Umbilical cord (tissue), 2 donors: ENCODE results near the gene ULK4. TPM values are rescaled to one million over a fixed set of nuclear protein-coding genes. Genes with fewer than 3 reads are reported as not detected.
A peak's percentile ranks its signal among the peaks of the same experiment; 100 is the strongest.

Experiments
- DNase-seq: peaks from one replicate; pipeline ENCODE4 v3.0.0-alpha.2; 2015; ENCODE audit warnings: low spot score
- total RNA-seq: library from RNA; depleted of rRNA; stranded (reverse); fragments of >200 nt; gene quantifications from one replicate; pipeline ENCODE4 v1.2.3, GENCODE V29; 2014; ENCODE audit warnings: low replicate concordance; ENCODE audit not compliant: insufficient read depth

Gene ULK4
- total RNA-seq, 1 donor from 2014 or later, result 76.8 TPM

DNA sequence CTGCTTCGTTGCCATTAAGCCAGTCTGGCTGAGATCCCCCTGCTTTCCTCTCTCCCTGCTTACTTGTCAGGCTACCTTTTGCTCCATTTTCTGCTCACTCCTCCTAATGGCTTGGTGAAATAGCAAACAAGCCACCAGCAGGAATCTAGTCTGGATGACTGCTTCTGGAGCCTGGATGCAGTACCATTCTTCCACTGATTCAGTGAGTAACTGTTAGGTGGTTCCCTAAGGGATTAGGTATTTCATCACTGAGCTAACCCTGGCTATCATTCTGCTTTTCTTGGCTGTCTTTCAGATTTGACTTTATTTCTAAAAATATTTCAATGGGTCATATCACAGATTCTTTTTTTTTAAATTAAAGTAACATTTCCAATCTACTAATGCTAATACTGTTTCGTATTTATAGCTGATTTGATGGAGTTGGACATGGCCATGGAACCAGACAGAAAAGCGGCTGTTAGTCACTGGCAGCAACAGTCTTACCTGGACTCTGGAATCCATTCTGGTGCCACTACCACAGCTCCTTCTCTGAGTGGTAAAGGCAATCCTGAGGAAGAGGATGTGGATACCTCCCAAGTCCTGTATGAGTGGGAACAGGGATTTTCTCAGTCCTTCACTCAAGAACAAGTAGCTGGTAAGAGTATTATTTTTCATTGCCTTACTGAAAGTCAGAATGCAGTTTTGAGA lies 737.6 kb downstream of the ULK4 start:
- DNase-seq, result peak; percentile 77

DNA sequence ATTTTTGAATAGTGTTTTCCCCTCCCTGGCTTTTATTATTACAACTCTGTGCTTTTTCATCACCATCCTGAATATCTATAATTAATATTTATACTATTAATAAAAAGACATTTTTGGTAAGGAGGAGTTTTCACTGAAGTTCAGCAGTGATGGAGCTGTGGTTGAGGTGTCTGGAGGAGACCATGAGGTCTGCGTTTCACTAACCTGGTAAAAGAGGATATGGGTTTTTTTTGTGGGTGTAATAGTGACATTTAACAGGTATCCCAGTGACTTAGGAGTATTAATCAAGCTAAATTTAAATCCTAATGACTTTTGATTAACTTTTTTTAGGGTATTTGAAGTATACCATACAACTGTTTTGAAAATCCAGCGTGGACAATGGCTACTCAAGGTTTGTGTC lies 738.2 kb downstream of the ULK4 start:
- DNase-seq, result no peak

DNA sequence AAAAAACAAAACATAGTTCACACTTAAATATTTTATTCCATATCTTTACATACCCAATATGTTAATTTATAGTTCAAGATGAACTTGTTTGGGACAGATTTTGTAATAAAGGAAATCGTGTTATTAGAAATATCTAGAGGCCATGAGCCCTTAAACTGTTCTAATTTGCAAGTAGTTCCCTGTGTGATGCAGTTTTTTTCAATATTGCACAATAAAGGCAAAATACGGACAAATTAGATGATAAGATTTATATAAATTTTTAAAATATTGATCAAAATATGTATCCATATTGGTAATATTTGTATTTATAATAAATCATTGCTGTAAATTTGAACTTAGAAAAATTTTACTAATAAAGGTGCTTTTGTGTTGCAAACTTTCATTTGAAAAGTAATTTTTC lies 738.8 kb downstream of the ULK4 start:
- no peak for DNase-seq

GRCh38 chr3:41222501-41222900 lies 739.4 kb downstream of the ULK4 start:
- no peak for DNase-seq

DNA sequence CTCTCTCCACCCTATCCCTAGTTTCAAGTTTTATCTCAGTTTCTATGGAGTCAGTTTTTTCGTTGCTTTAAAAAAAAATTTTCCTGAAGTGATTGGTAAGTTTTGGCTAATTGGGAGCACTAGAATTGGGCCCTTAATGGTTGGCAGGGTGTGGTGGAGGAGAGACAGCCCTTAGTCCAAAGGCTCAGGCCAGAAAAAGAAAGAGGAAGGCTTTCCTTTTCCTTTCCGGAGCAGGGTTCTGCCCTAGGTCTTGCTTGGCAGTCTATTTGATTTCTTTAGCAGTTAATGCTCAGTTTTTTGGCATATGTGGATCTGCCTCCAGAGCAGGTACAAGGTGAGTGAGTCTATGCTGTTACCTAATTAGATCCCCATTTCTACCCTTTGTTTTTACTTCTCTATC lies 739.9 kb downstream of the ULK4 start:
- DNase-seq, result no peak

DNA sequence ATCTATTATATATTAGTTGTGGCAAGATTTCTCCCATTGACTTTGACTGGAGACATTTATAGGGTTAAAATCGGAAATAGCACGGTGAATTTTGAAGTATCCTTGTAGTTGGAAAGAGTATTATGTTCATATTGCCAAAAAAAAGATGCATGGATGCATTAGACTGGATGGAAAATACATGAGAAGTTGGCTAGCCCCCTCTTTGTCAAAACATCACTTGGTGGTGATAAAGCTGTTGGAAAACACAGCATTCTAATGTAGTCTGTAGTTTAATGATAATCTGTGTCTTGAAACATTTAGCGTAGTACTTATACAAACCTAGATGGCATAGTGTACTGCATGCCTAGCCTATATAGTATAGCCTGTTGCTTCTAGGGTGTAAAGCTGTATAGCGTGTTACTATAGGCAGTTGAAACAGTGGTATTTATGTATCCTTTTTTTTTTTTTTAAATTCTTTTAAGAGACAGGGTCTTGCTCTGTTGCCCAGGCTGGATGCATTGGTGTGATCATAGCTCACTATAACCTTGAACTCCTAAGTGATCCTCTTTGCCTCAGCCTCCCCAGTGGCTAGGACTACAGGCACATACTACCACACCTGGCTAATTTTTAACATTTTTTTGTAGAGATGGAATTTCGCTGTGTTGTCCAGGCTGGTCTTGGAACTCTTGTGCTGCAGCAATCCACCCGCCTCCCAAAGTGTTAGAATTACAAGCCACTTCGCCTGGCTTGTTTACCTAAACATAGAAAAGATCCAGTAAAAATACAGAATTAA lies 740.8 kb downstream of the ULK4 start:
- no peak for DNase-seq

DNA sequence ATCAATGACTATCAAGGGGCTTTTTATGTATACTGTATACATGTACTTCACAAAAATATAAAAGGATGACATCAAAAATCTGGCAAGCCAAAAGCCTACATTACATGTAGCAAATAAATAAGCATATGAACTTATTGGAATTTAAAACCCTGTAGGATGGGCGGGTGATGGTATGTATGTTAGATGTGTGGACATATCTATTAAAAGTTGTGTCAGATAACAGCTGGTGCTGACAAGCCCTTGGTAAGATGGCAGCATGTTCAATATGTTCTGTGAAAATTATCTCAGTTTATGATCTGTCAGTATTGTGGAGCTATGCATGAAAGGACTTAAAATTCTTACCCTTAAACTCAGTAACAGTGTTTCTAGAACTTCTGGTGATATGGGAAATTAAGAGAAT lies 742.5 kb downstream of the ULK4 start:
- no peak for DNase-seq

DNA sequence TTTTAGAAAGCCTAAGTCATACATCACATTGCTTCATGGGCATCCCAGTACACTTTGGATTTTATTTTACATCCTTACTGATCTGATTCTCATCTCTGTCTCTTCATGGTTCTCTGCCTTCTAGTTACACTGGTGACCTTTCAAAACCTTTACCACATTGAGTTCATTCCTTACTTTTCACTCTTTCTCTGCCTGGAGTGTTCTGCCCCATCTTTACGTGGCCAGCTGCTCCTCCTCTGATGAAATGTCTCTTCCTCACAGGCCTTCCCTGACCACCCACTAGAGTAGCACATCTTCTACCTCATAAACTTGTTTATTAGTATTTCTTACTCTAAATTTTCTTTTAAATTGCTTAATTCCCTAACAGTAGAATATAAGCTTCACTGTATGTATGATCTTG lies 744.9 kb downstream of the ULK4 start:
- DNase-seq, result no peak

GRCh38 chr3:41216422-41216821 lies 745.5 kb downstream of the ULK4 start:
- no peak for DNase-seq

- peak; percentile 56 for DNase-seq
Observed at GRCh38 chr3:41213588-41213987, 748.3 kb downstream of the ULK4 start.

DNA sequence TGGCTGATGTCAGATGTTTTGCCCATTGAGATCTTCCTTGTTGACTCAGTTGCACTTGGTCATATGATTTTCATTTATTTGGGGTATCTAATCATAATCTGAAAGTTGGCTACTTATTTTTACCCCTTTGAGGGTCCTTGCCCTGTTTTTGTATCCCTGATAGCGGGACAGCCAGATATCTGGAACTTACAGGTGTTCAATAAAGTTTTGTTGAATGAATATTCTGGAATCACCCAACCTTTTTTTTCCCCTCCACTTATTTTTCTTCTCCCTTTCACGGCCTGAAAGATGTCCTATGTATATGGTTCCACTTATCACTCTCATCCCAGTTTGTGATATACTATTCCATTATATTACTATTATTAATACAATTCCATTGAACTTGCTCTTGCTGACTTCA lies 749.8 kb downstream of the ULK4 start:
- DNase-seq, result no peak

DNA sequence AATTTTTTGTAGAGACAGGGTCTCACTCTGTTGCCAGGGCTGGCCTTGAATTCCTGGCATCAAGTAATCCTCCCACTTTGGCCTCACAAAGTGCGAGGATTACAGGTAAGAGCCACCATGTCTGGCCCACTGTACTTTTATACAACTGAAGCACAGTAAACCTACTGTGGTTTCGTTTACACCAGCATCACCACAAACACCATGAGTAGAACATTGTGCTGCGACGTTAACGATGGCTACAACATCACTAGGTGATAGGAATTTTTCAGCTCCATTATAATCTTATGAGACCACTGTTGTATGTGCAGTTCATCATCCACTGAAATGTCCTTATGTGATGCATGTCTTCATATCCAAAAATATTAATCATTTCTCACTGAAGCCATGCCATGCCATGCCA lies 750.9 kb downstream of the ULK4 start:
- DNase-seq, result no peak

DNA sequence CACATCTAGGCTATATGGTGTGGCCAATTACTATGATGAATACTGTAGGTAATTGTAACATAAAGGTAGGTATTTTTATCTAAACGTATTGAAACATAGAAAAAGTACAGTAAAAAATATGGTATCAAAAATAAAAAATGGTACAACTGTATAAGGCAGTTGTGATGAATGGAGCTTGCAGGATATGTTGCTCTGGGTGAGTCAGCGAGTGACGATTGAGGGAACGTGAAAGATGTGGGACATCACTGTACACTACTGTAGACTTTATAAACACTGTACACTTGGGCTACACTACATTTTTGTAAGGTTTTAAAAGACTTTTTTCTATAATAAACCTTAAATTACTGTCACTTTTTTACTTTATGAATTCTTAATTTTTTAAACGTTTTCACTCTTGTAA lies 752.3 kb downstream of the ULK4 start:
- no peak for DNase-seq

DNA sequence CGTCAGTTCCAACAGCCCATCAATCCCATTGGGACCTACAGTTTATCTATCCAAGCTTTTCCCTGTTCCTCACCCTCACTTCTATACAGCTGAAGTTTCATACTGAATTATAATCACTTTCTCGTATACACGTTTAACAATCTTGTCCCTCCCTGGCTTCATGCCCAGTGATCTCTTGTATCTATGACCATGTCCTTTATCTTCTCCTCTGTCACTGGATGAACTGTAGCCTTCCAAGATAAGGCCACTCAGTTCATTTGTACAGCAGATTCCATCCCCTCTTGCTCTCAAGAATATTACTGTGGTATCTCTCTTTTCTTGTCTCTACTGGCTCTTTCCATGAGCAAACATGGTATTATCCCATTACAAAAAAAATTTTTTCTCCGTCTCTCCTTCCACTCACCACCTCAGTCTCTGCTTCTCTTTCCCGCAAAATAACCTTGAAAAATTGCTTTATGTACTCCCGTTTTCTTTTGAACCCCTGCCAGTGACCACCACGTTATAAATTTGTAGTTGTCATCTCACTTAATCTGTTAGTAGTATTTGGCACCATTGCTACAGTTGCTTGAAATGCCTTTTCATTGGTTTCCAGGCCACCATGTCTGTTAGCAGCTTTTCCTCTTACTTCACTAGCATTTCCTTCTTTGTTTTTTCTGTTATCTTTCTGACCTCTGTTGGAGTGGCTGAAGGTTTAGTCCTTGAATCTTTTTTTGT lies 753.2 kb downstream of the ULK4 start:
- no peak for DNase-seq

DNA sequence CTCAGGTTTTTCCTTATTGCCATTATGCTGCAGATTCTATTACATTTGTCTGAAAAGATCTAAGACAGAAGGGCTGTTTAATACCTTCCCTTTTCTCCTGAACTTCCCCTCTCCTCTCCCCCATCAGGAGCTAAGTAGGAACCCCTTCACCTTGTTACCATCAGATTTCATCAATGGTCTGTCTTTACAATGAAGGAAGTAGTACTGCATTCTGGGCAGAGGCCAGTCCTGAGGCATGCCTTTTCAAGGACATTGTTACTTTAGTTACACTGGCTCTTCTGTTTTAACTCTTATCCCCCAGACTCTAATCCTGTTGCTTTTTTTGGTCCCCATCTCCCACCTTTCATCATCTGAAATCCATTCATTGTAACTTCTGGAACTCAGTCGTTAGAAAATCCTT lies 754.5 kb downstream of the ULK4 start:
- DNase-seq, result no peak

- no peak for DNase-seq
Observed at GRCh38 chr3:41205591-41205990, 756.3 kb downstream of the ULK4 start.

- DNase-seq, result no peak
Observed at GRCh38 chr3:41204369-41204768, 757.5 kb downstream of the ULK4 start.

DNA sequence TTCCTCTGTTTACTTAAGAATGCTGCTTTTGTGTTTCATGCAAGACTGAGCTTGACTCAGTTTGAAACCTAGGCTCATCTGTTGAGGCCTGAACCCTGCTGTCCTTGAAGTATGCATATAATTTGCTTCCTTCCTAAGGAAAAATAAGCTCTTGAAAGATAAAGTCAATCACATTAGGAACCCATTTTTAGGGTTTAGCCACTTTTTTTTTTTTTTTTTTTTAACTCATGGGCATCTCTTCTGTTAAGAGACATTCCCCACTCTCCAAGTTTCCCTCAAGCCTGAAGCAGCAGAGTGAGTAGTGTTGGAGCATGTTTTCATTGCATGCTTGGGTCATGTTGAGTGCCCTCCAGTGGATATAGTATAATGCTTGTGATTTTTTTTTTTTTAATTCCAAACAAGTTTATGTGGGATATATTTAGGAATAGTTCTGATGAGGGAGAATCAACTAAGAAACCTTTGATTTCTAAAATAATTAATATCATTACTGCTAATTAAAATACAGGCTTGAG lies 759.0 kb downstream of the ULK4 start:
- peak; percentile 85 for DNase-seq

DNA sequence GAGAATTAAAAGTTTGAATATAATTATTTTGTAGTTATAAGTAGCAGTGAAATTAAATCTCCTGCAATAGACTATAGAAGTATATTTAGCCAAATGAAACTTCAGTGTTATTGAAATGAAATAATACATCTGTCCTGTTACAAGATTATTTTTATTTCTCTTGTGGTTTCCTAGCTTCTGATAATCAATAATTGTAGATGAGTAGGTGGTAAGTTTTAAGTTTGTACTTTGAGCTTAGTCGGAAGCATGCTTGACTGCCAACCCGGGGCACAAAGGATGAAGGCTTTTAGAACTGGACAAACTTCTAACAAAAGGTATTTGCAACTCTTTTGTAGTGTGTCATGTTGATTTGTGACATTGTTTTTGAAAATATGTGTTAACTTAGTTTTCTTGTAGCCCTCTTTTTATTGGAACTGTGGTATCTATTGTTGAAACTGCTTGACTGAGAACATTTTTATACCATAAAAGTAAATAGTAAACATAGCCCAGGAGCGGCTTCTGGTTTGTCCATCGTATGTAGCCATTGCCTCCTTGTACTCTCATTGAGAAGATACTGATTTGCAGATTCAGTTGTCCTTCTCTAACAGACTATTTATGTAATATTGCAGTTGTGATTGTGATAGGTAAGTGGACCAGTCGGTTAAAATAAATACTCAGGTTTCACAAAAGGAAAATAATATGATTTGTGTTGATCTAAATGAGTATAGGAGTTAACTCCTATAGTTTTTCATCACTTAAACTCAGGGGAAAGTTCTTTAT lies 759.6 kb downstream of the ULK4 start:
- peak; percentile 30 for DNase-seq

DNA sequence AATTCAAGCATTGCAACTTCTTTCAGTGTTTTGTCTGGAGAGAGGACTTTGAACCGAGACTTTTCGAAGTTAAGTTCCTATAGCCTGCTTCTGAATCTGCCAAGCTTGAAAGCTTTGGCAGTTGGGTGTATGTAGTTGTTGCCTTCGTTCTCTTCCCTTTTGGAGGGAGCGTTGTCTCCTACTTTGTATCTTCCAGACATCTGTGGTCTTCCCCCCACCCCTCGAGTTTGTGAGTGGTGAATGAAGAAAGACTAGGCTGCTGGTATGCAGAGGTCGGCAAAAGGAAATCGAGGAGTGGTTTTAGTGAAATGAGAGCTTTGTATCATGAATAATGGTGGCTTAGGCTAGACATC lies 761.3 kb downstream of the ULK4 start:
- peak; percentile 81 for DNase-seq

GRCh38 chr3:41199866-41200668 lies 761.8 kb downstream of the ULK4 start:
- DNase-seq, result peak; percentile 57
